GM12878 (cell line): ENCODE measurements around the gene ZNF45. TPM values are rescaled to one million over a fixed set of nuclear protein-coding genes. Genes with fewer than 3 reads are reported as not detected.

Experiments used
- BCL3 ChIP-seq: IDR thresholded peaks from 2 replicates; pipeline ENCODE4 v1.6.1; 2011; ENCODE audit warnings: borderline replicate concordance, low read depth, mild to moderate bottlenecking, moderate library complexity, low read length; ENCODE audit not compliant: insufficient read depth, poor library complexity, severe bottlenecking
- EZH2 ChIP-seq: IDR thresholded peaks from 2 replicates; pipeline ENCODE4 v1.6.1; 2012; ENCODE audit warnings: low read depth, mild to moderate bottlenecking, control low read depth, inconsistent platforms, low read length, borderline replicate concordance; ENCODE audit not compliant: control insufficient read depth
- JUNB ChIP-seq: IDR thresholded peaks from 2 replicates; pipeline ENCODE4 v1.6.1; 2016; ENCODE audit warnings: antibody characterized with exemption, mild to moderate bottlenecking
- MEF2B ChIP-seq: fragments of 450-650 bp; IDR thresholded peaks from 2 replicates; pipeline ENCODE4 v1.6.1; 2018; ENCODE audit warnings: mild to moderate bottlenecking, moderate library complexity; ENCODE audit not compliant: partially characterized antibody, poor library complexity, severe bottlenecking
- MLLT1 ChIP-seq: fragments of 450-650 bp; IDR thresholded peaks from 2 replicates; pipeline ENCODE4 v1.6.1; 2016; ENCODE audit warnings: mild to moderate bottlenecking
- POLR2A ChIP-seq: IDR thresholded peaks from 2 replicates; pipeline ENCODE4 v1.6.1; 2011; ENCODE audit warnings: low read depth, mild to moderate bottlenecking, low read length
- TARDBP ChIP-seq: IDR thresholded peaks from 2 replicates; pipeline ENCODE4 v1.6.1; 2016; ENCODE audit warnings: borderline replicate concordance
- ZBTB40 ChIP-seq: fragments of 450-650 bp; IDR thresholded peaks from 2 replicates; pipeline ENCODE4 v1.6.1; 2016; ENCODE audit warnings: mild to moderate bottlenecking, moderate library complexity, borderline replicate concordance
- polyA plus RNA-seq, 11 experiments: library from polyadenylated mRNA; depleted of rRNA in 4 of 11; unstranded in 6 of 11; stranded (reverse) in 5 of 11; fragments of >200 nt; fragmentation: Nextera tagmentation in 4 of 11; fragmentation: Illumina TruSeq in 1 of 11; extraction: Ambion mirVana in 4 of 11; extraction: Trizol in 1 of 11; gene quantifications; 1 replicate in 1 of 11; 2 replicates in 10 of 11; pipeline versions ENCODE4 v1.2.1 to v1.2.3, GENCODE V29; 2011 to 2016; ENCODE audit warnings: inconsistent platforms in 2 of 11, missing spikeins in 2 of 11, low read depth in 1 of 11
- total RNA-seq, 4 experiments: library from RNA; depleted of rRNA in 3 of 4; stranded (reverse); fragments of >200 nt in 3 of 4; fragmentation: Illumina TruSeq in 1 of 4; extraction: Trizol in 1 of 4; gene quantifications; 2 replicates each; pipeline versions ENCODE4 v1.2.1 to v1.2.3, GENCODE V29; 2013 to 2021
- TF ChIP-seq, protein P1 (sequence below): IDR thresholded peaks from 2 replicates; pipeline ENCODE4 v1.6.1; 2012; ENCODE audit warnings: improper control_type of control experiment, low read depth, low read length; ENCODE audit not compliant: insufficient replicate concordance
- TF ChIP-seq, protein P2 (sequence below): fragments of 450-650 bp; IDR thresholded peaks from 2 replicates; pipeline ENCODE4 v1.6.1; 2017; ENCODE audit warnings: mild to moderate bottlenecking, moderate library complexity

The ZNF45 gene
- total and polyA plus RNA-seq, 10 of the 15 experiments (the other 5 are each of a cell fraction or from before 2014, with no cell fraction given): 4.2 to 23.1 (median 15.9) TPM

DNA sequence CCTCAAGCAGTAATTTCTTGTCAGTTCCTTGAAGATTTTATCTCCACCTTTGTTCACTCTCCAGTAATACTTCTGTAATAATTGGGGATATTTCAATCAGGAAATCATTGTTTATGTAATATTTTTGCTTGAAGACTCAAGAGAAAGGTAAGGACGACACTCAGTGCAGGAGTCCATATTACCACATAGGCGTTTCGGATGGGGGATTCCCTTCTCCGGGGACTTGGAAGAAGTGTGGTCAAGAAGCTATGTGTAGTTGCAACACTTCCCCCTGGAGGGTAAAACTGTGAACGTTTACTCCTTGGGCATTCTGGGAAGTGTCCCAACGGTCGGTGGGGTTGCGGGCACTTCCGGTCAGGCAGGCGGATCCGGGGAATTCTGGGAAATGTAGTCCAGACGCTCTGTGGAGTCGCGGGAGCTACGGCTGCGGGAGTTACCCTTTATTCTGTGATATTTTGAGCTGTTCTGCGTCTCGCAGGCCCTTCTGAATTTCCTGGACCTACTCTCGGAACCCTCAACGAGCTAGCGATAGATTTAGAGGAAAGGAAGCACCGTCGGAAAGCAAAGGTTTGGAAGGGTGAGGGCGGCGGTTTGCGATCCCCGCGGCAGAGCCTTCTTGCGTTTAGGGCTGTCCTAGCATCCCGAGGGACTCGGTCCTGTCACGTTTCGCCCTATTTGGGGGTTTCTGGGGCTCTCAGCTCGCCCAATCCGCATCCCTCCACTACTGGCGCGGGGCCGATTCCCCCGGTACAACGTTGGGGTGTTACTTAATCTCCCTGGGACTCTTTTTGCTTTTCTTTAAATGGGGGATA is 16.0 kb upstream of the ZNF45 start, which contains the start of gene ZNF221 (continued):
- TF ChIP-seq, protein P1, sequence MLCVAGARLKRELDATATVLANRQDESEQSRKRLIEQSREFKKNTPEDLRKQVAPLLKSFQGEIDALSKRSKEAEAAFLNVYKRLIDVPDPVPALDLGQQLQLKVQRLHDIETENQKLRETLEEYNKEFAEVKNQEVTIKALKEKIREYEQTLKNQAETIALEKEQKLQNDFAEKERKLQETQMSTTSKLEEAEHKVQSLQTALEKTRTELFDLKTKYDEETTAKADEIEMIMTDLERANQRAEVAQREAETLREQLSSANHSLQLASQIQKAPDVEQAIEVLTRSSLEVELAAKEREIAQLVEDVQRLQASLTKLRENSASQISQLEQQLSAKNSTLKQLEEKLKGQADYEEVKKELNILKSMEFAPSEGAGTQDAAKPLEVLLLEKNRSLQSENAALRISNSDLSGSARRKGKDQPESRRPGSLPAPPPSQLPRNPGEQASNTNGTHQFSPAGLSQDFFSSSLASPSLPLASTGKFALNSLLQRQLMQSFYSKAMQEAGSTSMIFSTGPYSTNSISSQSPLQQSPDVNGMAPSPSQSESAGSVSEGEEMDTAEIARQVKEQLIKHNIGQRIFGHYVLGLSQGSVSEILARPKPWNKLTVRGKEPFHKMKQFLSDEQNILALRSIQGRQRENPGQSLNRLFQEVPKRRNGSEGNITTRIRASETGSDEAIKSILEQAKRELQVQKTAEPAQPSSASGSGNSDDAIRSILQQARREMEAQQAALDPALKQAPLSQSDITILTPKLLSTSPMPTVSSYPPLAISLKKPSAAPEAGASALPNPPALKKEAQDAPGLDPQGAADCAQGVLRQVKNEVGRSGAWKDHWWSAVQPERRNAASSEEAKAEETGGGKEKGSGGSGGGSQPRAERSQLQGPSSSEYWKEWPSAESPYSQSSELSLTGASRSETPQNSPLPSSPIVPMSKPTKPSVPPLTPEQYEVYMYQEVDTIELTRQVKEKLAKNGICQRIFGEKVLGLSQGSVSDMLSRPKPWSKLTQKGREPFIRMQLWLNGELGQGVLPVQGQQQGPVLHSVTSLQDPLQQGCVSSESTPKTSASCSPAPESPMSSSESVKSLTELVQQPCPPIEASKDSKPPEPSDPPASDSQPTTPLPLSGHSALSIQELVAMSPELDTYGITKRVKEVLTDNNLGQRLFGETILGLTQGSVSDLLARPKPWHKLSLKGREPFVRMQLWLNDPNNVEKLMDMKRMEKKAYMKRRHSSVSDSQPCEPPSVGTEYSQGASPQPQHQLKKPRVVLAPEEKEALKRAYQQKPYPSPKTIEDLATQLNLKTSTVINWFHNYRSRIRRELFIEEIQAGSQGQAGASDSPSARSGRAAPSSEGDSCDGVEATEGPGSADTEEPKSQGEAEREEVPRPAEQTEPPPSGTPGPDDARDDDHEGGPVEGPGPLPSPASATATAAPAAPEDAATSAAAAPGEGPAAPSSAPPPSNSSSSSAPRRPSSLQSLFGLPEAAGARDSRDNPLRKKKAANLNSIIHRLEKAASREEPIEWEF: no peak
- TF ChIP-seq, protein P2, sequence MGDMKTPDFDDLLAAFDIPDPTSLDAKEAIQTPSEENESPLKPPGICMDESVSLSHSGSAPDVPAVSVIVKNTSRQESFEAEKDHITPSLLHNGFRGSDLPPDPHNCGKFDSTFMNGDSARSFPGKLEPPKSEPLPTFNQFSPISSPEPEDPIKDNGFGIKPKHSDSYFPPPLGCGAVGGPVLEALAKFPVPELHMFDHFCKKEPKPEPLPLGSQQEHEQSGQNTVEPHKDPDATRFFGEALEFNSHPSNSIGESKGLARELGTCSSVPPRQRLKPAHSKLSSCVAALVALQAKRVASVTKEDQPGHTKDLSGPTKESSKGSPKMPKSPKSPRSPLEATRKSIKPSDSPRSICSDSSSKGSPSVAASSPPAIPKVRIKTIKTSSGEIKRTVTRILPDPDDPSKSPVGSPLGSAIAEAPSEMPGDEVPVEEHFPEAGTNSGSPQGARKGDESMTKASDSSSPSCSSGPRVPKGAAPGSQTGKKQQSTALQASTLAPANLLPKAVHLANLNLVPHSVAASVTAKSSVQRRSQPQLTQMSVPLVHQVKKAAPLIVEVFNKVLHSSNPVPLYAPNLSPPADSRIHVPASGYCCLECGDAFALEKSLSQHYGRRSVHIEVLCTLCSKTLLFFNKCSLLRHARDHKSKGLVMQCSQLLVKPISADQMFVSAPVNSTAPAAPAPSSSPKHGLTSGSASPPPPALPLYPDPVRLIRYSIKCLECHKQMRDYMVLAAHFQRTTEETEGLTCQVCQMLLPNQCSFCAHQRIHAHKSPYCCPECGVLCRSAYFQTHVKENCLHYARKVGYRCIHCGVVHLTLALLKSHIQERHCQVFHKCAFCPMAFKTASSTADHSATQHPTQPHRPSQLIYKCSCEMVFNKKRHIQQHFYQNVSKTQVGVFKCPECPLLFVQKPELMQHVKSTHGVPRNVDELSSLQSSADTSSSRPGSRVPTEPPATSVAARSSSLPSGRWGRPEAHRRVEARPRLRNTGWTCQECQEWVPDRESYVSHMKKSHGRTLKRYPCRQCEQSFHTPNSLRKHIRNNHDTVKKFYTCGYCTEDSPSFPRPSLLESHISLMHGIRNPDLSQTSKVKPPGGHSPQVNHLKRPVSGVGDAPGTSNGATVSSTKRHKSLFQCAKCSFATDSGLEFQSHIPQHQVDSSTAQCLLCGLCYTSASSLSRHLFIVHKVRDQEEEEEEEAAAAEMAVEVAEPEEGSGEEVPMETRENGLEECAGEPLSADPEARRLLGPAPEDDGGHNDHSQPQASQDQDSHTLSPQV: peak; percentile 94
- TF ChIP-seq TARDBP (peak; percentile 54; the same call in 1 of the 2 replicates), MLLT1 (peak; percentile 46), EZH2 (no peak), JUNB (no peak), BCL3 (no peak), ZBTB40 (peak; percentile 92), MEF2B (peak; percentile 73), POLR2A (peak; percentile 15; the same call in 1 of the 2 replicates)
